Cardiac muscle cell (in vitro differentiated cells and primary cell): ENCODE data around the gene PRODH2. TPM values are rescaled to one million over a fixed set of nuclear protein-coding genes. Genes with fewer than 3 reads are reported as not detected.

Experiments
- DNase-seq, 2 donors: peaks; one replicate each; pipeline versions ENCODE4 v3.0.0 to v3.0.0-alpha.2; 2010 to 2017; ENCODE audit warnings: low read depth in 1 of 2, low spot score in 1 of 2
- H3K27ac ChIP-seq: fragments of 200-600 bp; sonication (generic); 2 replicates; pipeline ENCODE4 v1.5.1; 2016
- H3K27me3 ChIP-seq: fragments of 200-600 bp; sonication (generic); 2 replicates; pipeline ENCODE4 v1.6.0; 2016; ENCODE audit warnings: control low read depth
- H3K36me3 ChIP-seq: fragments of 200-600 bp; sonication (generic); 2 replicates; pipeline ENCODE4 v1.5.1; 2016; ENCODE audit warnings: control low read depth
- H3K4me1 ChIP-seq: fragments of 200-600 bp; sonication (generic); 2 replicates; pipeline ENCODE4 v1.8.1; 2017; ENCODE audit warnings: low read depth, mild to moderate bottlenecking, mixed run types
- H3K4me3 ChIP-seq: fragments of 200-600 bp; sonication (generic); 2 replicates; pipeline ENCODE4 v1.5.1; 2016; ENCODE audit warnings: mild to moderate bottlenecking
- H3K9me3 ChIP-seq: fragments of 200-600 bp; sonication (generic); 2 replicates; pipeline ENCODE4 v1.5.1; 2017; ENCODE audit warnings: low read depth, mild to moderate bottlenecking, control low read depth
- CTCF ChIP-seq: IDR thresholded peaks from 2 replicates; pipeline ENCODE4 v1.5.1; 2012; ENCODE audit warnings: low read depth, mild to moderate bottlenecking, low read length
- polyA plus RNA-seq: library from polyadenylated mRNA; unstranded; fragments of >200 nt; fragmentation: Nextera tagmentation; extraction: Ambion mirVana; gene quantifications from 2 replicates; pipeline ENCODE4 v1.2.1, GENCODE V29; 2016
- total RNA-seq: library from RNA; depleted of rRNA; stranded (reverse); fragments of >200 nt; gene quantifications from 2 replicates; pipeline ENCODE4 v1.2.3, GENCODE V29; 2016

PRODH2 gene
- total and polyA plus RNA-seq, 2 experiments from 2014 or later, result 0.09 TPM; not detected in 1

- Histone ChIP-seq H3K9me3 (no peaks in the 10 kb centered on the region), H3K4me3 (no peak overlapping the region), H3K27me3 (peaks cover 26% of the 10 kb centered on the region), H3K4me1 (no peaks in the 10 kb centered on the region), H3K36me3 (no peaks in the 10 kb centered on the region), H3K27ac (no peak overlapping the region)
- no peak for DNase-seq
- TF ChIP-seq CTCF, result no peak
These were observed 20.3 kb downstream of the PRODH2 start for GRCh38 chr19:35792312-35792711.

DNA sequence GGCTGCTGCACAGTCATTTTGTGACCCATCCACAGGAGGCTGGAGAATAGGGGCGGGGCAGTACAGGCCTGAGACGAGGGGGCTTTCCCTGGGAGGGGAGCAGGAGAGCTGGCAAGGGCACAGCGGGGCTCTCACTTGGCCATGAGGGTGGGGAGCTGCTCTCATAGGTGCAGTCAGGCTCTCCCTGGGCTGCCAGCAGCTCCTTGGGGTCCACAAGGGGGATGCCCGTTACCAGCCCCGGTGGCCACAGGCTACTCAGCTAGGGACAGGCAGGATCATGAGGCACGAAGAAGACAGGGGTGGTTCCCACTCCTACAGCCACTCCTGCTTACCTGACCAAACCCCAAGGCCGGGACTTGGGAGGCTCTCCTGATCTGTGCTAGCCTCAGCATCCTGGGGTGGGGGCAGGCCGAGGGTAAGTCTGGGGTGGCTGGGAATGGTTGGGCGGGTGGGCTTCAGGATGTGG lies 20.8 kb downstream of the PRODH2 start:
- Histone ChIP-seq H3K4me3 (no peak overlapping the region), H3K9me3 (no peaks in the 10 kb centered on the region), H3K4me1 (no peaks in the 10 kb centered on the region), H3K36me3 (no peaks in the 10 kb centered on the region), H3K27me3 (peaks cover 21% of the 10 kb centered on the region), H3K27ac (no peak overlapping the region)
- DNase-seq, result no peak
- no peak for TF ChIP-seq CTCF

DNA sequence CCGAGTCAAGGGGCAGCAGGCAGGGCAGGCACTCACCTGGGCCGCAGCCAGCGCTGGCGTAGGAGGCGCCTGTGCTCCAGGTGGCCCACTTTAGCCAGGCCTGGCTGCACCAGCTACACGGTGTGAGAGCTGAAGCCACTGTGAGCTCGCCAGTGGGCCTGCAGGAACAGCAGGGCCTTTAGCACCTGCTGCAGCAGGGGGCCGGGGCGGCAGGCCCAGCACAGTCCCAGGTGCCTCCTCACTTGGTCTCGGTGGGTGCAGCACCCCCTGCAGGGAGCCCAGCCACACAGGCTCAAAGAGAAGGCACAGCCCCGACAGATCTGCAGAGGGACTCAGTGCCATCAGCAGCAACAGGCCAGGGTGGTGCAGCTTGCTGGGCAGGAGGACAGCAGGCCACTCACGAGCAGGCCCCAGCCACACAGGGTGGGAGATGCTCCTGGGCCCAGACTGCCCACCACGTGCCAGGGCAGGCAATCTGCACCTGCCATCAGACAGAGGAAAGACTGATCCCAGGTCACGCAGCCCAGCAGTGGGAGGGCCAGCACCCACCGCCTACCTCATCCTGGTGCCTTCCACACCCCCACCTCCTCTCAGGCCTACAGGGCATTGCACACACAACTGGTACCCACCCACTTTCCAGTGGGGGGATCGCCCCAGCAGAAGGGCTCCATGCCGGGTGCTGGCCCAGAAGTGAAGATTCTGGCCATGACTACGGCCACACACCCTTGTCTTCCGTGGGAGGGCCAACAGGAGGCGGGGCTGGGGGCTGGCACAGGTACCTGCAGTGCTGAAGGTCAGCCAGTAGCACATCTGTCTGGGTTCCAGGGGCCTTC lies 21.4 kb downstream of the PRODH2 start:
- TF ChIP-seq CTCF, result no peak
- H3K4me3 ChIP-seq, result no peak overlapping the region
- H3K4me1 ChIP-seq, result no peaks in the 10 kb centered on the region
- H3K36me3 ChIP-seq, result no peaks in the 10 kb centered on the region
- H3K27me3 ChIP-seq, result peaks cover 15% of the 10 kb centered on the region
- no peak for DNase-seq
- H3K27ac ChIP-seq, result no peak overlapping the region
- no peaks in the 10 kb centered on the region for H3K9me3 ChIP-seq

GRCh38 chr19:35789978-35790944 lies 22.4 kb downstream of the PRODH2 start:
- DNase-seq, result no peak
- TF ChIP-seq CTCF, result no peak

GRCh38 chr19:35789195-35789977 lies 23.3 kb downstream of the PRODH2 start:
- Histone ChIP-seq H3K4me1 (no peaks in the 10 kb centered on the region), H3K9me3 (no peaks in the 10 kb centered on the region), H3K36me3 (no peaks in the 10 kb centered on the region), H3K4me3 (no peak overlapping the region), H3K27me3 (no peaks in the 10 kb centered on the region), H3K27ac (no peak overlapping the region)
- TF ChIP-seq CTCF, result no peak
- no peak for DNase-seq

More at GRCh38 chr19:35789978-35790944, 22.4 kb downstream of the PRODH2 start:
- H3K27ac ChIP-seq, result no peak overlapping the region
- H3K4me3 ChIP-seq, result no peak overlapping the region
- peaks cover 5% of the 10 kb centered on the region for H3K27me3 ChIP-seq
- no peaks in the 10 kb centered on the region for H3K36me3 ChIP-seq
- no peaks in the 10 kb centered on the region for H3K4me1 ChIP-seq
- H3K9me3 ChIP-seq, result no peaks in the 10 kb centered on the region
